Neural cell (in vitro differentiated cells): ENCODE data around the gene ICA1. TPM values are rescaled to one million over a fixed set of nuclear protein-coding genes. Genes with fewer than 3 reads are reported as not detected.
"Not testable (repeated sequence)": the region's sequence is repeated elsewhere in the genome, so short reads cannot be mapped to it uniquely, and the experiment has no call there.

Experiments used
- H2AFZ ChIP-seq: fragments of 200-600, 300-800 bp; sonication (generic), shearing (Covaris generic); 2 replicates; pipeline ENCODE4 v1.6.0; 2014; ENCODE audit warnings: low read depth, mild to moderate bottlenecking, antibody characterized with exemption, low read length, moderate library complexity
- H3F3A ChIP-seq: fragments of 200-600 bp; shearing (Covaris generic); 2 replicates; pipeline ENCODE4 v1.6.1; 2016; ENCODE audit warnings: mild to moderate bottlenecking, moderate library complexity, mixed read lengths, antibody characterized with exemption, low read length; ENCODE audit not compliant: insufficient read depth, poor library complexity, severe bottlenecking
- H3K27ac ChIP-seq: fragments of 200-600, 300-800 bp; sonication (generic), shearing (Covaris generic); 2 replicates; pipeline ENCODE4 v1.5.1; 2014; ENCODE audit warnings: mild to moderate bottlenecking, low read length, moderate library complexity
- H3K27me3 ChIP-seq: fragments of 300-800, 200-600 bp; sonication (generic), shearing (Covaris generic); 2 replicates; pipeline ENCODE4 v1.6.0; 2014; ENCODE audit warnings: mild to moderate bottlenecking, low read depth, low read length, moderate library complexity; ENCODE audit not compliant: insufficient read depth
- H3K36me3 ChIP-seq: fragments of 300-800, 200-600 bp; sonication (generic), shearing (Covaris generic); 2 replicates; pipeline ENCODE4 v1.5.1; 2014; ENCODE audit warnings: mild to moderate bottlenecking, antibody characterized with exemption, low read length, moderate library complexity; ENCODE audit not compliant: insufficient read depth
- H3K4me2 ChIP-seq: fragments of 300-800, 200-600 bp; sonication (generic), shearing (Covaris generic); 2 replicates; pipeline ENCODE4 v1.6.0; 2014; ENCODE audit warnings: mild to moderate bottlenecking, low read length
- H3K4me3 ChIP-seq: fragments of 300-800, 200-600 bp; sonication (generic), shearing (Covaris generic); 2 replicates; pipeline ENCODE4 v1.5.1; 2014; ENCODE audit warnings: mild to moderate bottlenecking, low read length, moderate library complexity
- H3K79me2 ChIP-seq: fragments of 200-600 bp; shearing (Covaris generic); replicated peaks from 2 replicates; pipeline ENCODE4 v1.6.0; 2014; ENCODE audit warnings: mild to moderate bottlenecking, low read length, moderate library complexity; ENCODE audit not compliant: insufficient read depth
- H3K9ac ChIP-seq: fragments of 300-800, 200-600 bp; sonication (generic), shearing (Covaris generic); 2 replicates; pipeline ENCODE4 v1.6.1; 2016; ENCODE audit warnings: mild to moderate bottlenecking, low read length, mixed read lengths
- H3K9me2 ChIP-seq: fragments of 200-600 bp; shearing (Covaris generic); 2 replicates; pipeline ENCODE4 v1.6.1; 2016; ENCODE audit warnings: mild to moderate bottlenecking, low read length, mixed read lengths; ENCODE audit not compliant: insufficient read depth
- H3K9me3 ChIP-seq: fragments of 200-600, 300-800 bp; sonication (generic), shearing (Covaris generic); 2 replicates; pipeline ENCODE4 v1.6.1; 2016; ENCODE audit warnings: mild to moderate bottlenecking, mixed run types, low read length, moderate library complexity, mixed read lengths
- H4K20me1 ChIP-seq: fragments of 200-600 bp; shearing (Covaris generic); 2 replicates; pipeline ENCODE4 v1.6.1; 2016; ENCODE audit warnings: mild to moderate bottlenecking, mixed run types; ENCODE audit not compliant: insufficient read depth
- EP300 ChIP-seq: fragments of 450-650 bp; conservative IDR thresholded peaks from 2 replicates; pipeline ENCODE4 v1.6.1; 2014; ENCODE audit warnings: antibody characterized with exemption, mild to moderate bottlenecking, moderate library complexity; ENCODE audit not compliant: poor library complexity, severe bottlenecking
- EZH2 ChIP-seq: fragments of 200-600, 300-800 bp; shearing (Covaris generic), sonication (generic); IDR thresholded peaks from 2 replicates; pipeline ENCODE4 v1.6.1; 2014; ENCODE audit warnings: antibody characterized with exemption, low read length, borderline replicate concordance, mild to moderate bottlenecking; ENCODE audit not compliant: insufficient read depth, poor library complexity, severe bottlenecking
- MXI1 ChIP-seq: fragments of 450-650 bp; conservative IDR thresholded peaks from 2 replicates; pipeline ENCODE4 v1.6.1; 2014; ENCODE audit warnings: antibody characterized with exemption, mild to moderate bottlenecking; ENCODE audit not compliant: poor library complexity, severe bottlenecking
- POLR2AphosphoS5 ChIP-seq: IDR thresholded peaks from 2 replicates; pipeline ENCODE4 v1.6.1; 2012
- RAD21 ChIP-seq: fragments of 450-650 bp; conservative IDR thresholded peaks from 2 replicates; pipeline ENCODE4 v1.6.1; 2014; ENCODE audit warnings: antibody characterized with exemption, mild to moderate bottlenecking, moderate library complexity
- SMC3 ChIP-seq: fragments of 450-650 bp; conservative IDR thresholded peaks from 2 replicates; pipeline ENCODE4 v1.6.1; 2014; ENCODE audit warnings: antibody characterized with exemption, mild to moderate bottlenecking, moderate library complexity; ENCODE audit not compliant: poor library complexity
- TAF1 ChIP-seq: IDR thresholded peaks from 2 replicates; pipeline ENCODE4 v1.6.1; 2012; ENCODE audit warnings: low read depth
- polyA plus RNA-seq: library from polyadenylated mRNA; depleted of rRNA; stranded (reverse); fragments of >200 nt; gene quantifications from 2 replicates; pipeline ENCODE4 v1.2.3, GENCODE V29; 2014
- TF ChIP-seq, protein P1 (sequence below): IDR thresholded peaks from 2 replicates; pipeline ENCODE4 v1.6.1; 2012; ENCODE audit warnings: borderline replicate concordance
- TF ChIP-seq, protein P2 (sequence below): fragments of 450-650 bp; IDR thresholded peaks from 2 replicates; pipeline ENCODE4 v1.5.1; 2014; ENCODE audit warnings: antibody characterized with exemption, mild to moderate bottlenecking, moderate library complexity; ENCODE audit not compliant: poor library complexity, severe bottlenecking

ICA1 gene
- polyA plus RNA-seq, 1 donor from 2014 or later: 18.6 TPM

DNA sequence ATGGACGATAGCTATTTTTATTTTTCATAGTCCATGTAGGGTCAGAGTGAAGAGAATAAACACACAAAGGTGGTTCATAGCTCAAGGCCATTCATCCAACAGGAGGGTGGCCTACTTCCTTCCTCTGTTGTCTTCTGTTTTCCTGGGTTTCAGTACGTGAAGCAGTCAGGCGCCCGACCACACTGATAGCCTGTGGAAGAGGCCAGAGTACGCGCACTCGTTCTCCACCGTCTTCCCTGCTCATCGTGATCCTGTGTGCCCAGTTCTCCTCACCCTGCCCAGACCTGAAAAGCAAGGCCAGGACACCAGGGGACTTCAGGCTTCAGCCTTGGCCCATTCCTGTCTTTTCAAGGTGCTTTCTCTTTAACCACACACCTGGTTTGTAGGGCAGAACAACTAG, 158.7 kb downstream of the ICA1 start:
- no peak overlapping the region for H3K9ac ChIP-seq
- H3K79me2 ChIP-seq: no peaks in the 10 kb centered on the region
- H3K27me3 ChIP-seq: no peaks in the 10 kb centered on the region
- TF ChIP-seq EP300 (no peak), RAD21 (no peak), MXI1 (no peak), TAF1 (no peak), POLR2AphosphoS5 (no peak), EZH2 (no peak), SMC3 (no peak)
- TF ChIP-seq, protein P1, sequence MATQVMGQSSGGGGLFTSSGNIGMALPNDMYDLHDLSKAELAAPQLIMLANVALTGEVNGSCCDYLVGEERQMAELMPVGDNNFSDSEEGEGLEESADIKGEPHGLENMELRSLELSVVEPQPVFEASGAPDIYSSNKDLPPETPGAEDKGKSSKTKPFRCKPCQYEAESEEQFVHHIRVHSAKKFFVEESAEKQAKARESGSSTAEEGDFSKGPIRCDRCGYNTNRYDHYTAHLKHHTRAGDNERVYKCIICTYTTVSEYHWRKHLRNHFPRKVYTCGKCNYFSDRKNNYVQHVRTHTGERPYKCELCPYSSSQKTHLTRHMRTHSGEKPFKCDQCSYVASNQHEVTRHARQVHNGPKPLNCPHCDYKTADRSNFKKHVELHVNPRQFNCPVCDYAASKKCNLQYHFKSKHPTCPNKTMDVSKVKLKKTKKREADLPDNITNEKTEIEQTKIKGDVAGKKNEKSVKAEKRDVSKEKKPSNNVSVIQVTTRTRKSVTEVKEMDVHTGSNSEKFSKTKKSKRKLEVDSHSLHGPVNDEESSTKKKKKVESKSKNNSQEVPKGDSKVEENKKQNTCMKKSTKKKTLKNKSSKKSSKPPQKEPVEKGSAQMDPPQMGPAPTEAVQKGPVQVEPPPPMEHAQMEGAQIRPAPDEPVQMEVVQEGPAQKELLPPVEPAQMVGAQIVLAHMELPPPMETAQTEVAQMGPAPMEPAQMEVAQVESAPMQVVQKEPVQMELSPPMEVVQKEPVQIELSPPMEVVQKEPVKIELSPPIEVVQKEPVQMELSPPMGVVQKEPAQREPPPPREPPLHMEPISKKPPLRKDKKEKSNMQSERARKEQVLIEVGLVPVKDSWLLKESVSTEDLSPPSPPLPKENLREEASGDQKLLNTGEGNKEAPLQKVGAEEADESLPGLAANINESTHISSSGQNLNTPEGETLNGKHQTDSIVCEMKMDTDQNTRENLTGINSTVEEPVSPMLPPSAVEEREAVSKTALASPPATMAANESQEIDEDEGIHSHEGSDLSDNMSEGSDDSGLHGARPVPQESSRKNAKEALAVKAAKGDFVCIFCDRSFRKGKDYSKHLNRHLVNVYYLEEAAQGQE: no peak
- TF ChIP-seq, protein P2, sequence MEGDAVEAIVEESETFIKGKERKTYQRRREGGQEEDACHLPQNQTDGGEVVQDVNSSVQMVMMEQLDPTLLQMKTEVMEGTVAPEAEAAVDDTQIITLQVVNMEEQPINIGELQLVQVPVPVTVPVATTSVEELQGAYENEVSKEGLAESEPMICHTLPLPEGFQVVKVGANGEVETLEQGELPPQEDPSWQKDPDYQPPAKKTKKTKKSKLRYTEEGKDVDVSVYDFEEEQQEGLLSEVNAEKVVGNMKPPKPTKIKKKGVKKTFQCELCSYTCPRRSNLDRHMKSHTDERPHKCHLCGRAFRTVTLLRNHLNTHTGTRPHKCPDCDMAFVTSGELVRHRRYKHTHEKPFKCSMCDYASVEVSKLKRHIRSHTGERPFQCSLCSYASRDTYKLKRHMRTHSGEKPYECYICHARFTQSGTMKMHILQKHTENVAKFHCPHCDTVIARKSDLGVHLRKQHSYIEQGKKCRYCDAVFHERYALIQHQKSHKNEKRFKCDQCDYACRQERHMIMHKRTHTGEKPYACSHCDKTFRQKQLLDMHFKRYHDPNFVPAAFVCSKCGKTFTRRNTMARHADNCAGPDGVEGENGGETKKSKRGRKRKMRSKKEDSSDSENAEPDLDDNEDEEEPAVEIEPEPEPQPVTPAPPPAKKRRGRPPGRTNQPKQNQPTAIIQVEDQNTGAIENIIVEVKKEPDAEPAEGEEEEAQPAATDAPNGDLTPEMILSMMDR: no peak
- H3K9me3 ChIP-seq: no peaks in the 10 kb centered on the region
- H3K4me2 ChIP-seq: no peak overlapping the region
- no peaks in the 10 kb centered on the region for H3K36me3 ChIP-seq
- no peak overlapping the region for H3K27ac ChIP-seq
- H4K20me1 ChIP-seq: no peaks in the 10 kb centered on the region
- H2AFZ ChIP-seq: no peak overlapping the region
- no peaks in the 10 kb centered on the region for H3F3A ChIP-seq
- H3K9me2 ChIP-seq: no peaks in the 10 kb centered on the region
- no peak overlapping the region for H3K4me3 ChIP-seq

DNA sequence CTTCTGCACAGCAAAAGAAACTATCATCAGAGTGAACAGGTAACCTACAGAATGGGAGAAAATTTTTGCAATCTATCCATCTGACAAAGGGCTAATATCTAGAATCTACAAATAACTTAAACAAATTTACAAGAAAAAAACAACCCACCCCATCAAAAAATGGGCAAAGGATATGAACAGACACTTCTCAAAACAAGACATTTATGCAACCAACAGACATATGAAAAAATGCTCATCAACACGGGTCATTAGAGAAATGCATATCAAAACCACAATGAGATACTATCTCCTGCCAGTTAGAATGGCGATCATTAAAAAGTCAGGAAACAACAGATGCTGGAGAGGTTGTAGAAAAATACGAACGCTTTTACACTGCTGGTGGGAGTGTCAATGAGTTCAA, 160.7 kb downstream of the ICA1 start:
- not testable (repeated sequence) for H3K27me3 ChIP-seq, H2AFZ ChIP-seq, H3F3A ChIP-seq, H3K79me2 ChIP-seq, H3K9me3 ChIP-seq, H3K4me2 ChIP-seq, H3K4me3 ChIP-seq, H3K9me2 ChIP-seq, H4K20me1 ChIP-seq, H3K27ac ChIP-seq, H3K36me3 ChIP-seq, H3K9ac ChIP-seq
